GM23338 (cell line): ENCODE measurements around the gene CPNE1. TPM values are rescaled to one million over a fixed set of nuclear protein-coding genes. Genes with fewer than 3 reads are reported as not detected.

ENCODE experiments used
- ATAC-seq: fragments of 200-7000 bp; cut with Tn5 transposase; 3 replicates; pipeline ENCODE4 v1.9.1; 2020
- DNase-seq: peaks from one replicate; pipeline ENCODE4 v3.0.0-alpha.2; 2015; ENCODE audit warnings: low spot score
- H2AFZ ChIP-seq: fragments of 200-600 bp; sonication (generic); 2 replicates; pipeline ENCODE4 v1.8.0; 2016; ENCODE audit warnings: antibody characterized with exemption, mild to moderate bottlenecking, moderate library complexity
- H3F3A ChIP-seq: fragments of 200-600 bp; sonication (generic); replicated peaks from 2 replicates; pipeline ENCODE4 v1.8.0; 2017; ENCODE audit warnings: antibody characterized with exemption, mixed run types, low read depth
- H3K27ac ChIP-seq: fragments of 200-600 bp; sonication (generic); 2 replicates; pipeline ENCODE4 v1.6.1; 2016; ENCODE audit warnings: low read depth
- H3K27me3 ChIP-seq: fragments of 200-600 bp; sonication (generic); 2 replicates; pipeline ENCODE4 v1.8.0; 2016; ENCODE audit warnings: mild to moderate bottlenecking, mixed run types, moderate library complexity; ENCODE audit not compliant: insufficient read depth
- H3K36me3 ChIP-seq: fragments of 200-600 bp; sonication (generic); 2 replicates; pipeline ENCODE4 v1.8.0; 2016; ENCODE audit warnings: mild to moderate bottlenecking; ENCODE audit not compliant: insufficient read depth
- H3K4me1 ChIP-seq: fragments of 200-600 bp; sonication (generic); 2 replicates; pipeline ENCODE4 v1.8.0; 2016; ENCODE audit warnings: mild to moderate bottlenecking, moderate library complexity; ENCODE audit not compliant: insufficient read depth
- H3K4me2 ChIP-seq: fragments of 200-600 bp; sonication (generic); 2 replicates; pipeline ENCODE4 v1.7.1; 2017; ENCODE audit warnings: mixed run types
- H3K4me3 ChIP-seq: fragments of 200-600 bp; sonication (generic); 2 replicates; pipeline ENCODE4 v1.6.1; 2016; ENCODE audit warnings: mixed run types
- H3K79me2 ChIP-seq: fragments of 200-600 bp; sonication (generic); replicated peaks from 2 replicates; pipeline ENCODE4 v1.8.0; 2017; ENCODE audit warnings: mild to moderate bottlenecking; ENCODE audit not compliant: insufficient read depth
- H3K9me2 ChIP-seq: fragments of 200-600 bp; sonication (generic); 2 replicates; pipeline ENCODE4 v1.8.0; 2017; ENCODE audit not compliant: insufficient read depth
- H4K20me1 ChIP-seq: fragments of 200-600 bp; sonication (generic); replicated peaks from 2 replicates; pipeline ENCODE4 v1.8.0; 2017; ENCODE audit warnings: mild to moderate bottlenecking; ENCODE audit not compliant: insufficient read depth
- H3K27ac Mint-ChIP-seq: 2 replicates; pipeline ENCODE4 v1.8.0; 2020; ENCODE audit warnings: inconsistent platforms, mild to moderate bottlenecking, moderate library complexity, mixed read lengths
- H3K27me3 Mint-ChIP-seq: 3 replicates; pipeline ENCODE4 v1.8.0; 2022; ENCODE audit warnings: low read depth, mild to moderate bottlenecking, moderate library complexity, mixed read lengths, inconsistent platforms; ENCODE audit not compliant: insufficient read depth, poor library complexity
- H3K36me3 Mint-ChIP-seq: 3 replicates; pipeline ENCODE4 v1.8.0; 2021; ENCODE audit warnings: low read depth, mild to moderate bottlenecking, inconsistent platforms, moderate library complexity, mixed read lengths
- H3K4me1 Mint-ChIP-seq: 3 replicates; pipeline ENCODE4 v1.8.0; 2020; ENCODE audit warnings: mild to moderate bottlenecking, inconsistent platforms, mixed read lengths
- H3K4me3 Mint-ChIP-seq: 3 replicates; pipeline ENCODE4 v1.8.0; 2021; ENCODE audit warnings: moderate library complexity, mild to moderate bottlenecking, inconsistent platforms, mixed read lengths
- H3K9me3 Mint-ChIP-seq: 3 replicates; pipeline ENCODE4 v1.8.0; 2020; ENCODE audit warnings: moderate library complexity, mild to moderate bottlenecking, inconsistent platforms, mixed read lengths
- CREB1 ChIP-seq: fragments of 250-450 bp; sonication (Bioruptor Pico); IDR thresholded peaks from 2 replicates; pipeline ENCODE4 v1.5.0; 2020; ENCODE audit warnings: low read depth, mild to moderate bottlenecking, moderate library complexity
- CTCF ChIP-seq, 2 experiments: fragments of 200-600 bp in 1 of 2; sonication (generic) in 1 of 2; conservative IDR thresholded peaks; 2 replicates each; pipeline versions ENCODE4 v1.5.1 to v1.6.1; 2016 to 2017; ENCODE audit warnings: antibody characterized with exemption in 2 of 2, low read depth in 2 of 2, mild to moderate bottlenecking in 2 of 2, moderate library complexity in 1 of 2
- EZH2 ChIP-seq: fragments of 200-600 bp; sonication (generic); IDR thresholded peaks from one replicate; pipeline ENCODE4 v1.8.0; 2017; ENCODE audit warnings: antibody characterized with exemption, mild to moderate bottlenecking, low read depth; ENCODE audit not compliant: unreplicated experiment
- EZH2phosphoT487 ChIP-seq: fragments of 200-600 bp; sonication (generic); IDR thresholded peaks from one replicate; pipeline ENCODE4 v1.8.1; 2018; ENCODE audit warnings: antibody characterized with exemption; ENCODE audit not compliant: unreplicated experiment
- JUNB ChIP-seq: IDR thresholded peaks from one replicate; pipeline ENCODE4 v1.6.1; 2016; ENCODE audit warnings: antibody characterized with exemption; ENCODE audit not compliant: unreplicated experiment
- NANOG ChIP-seq: IDR thresholded peaks from 2 replicates; pipeline ENCODE4 v1.6.1; 2016; ENCODE audit warnings: antibody characterized with exemption, borderline replicate concordance
- POLR2AphosphoS5 ChIP-seq: IDR thresholded peaks from 2 replicates; pipeline ENCODE4 v1.6.1; 2016; ENCODE audit warnings: antibody characterized with exemption, low read depth
- REST ChIP-seq: IDR thresholded peaks from one replicate; pipeline ENCODE4 v1.6.1; 2018; ENCODE audit warnings: antibody characterized with exemption; ENCODE audit not compliant: unreplicated experiment
- STAT1 ChIP-seq: IDR thresholded peaks from one replicate; pipeline ENCODE4 v1.6.1; 2016; ENCODE audit warnings: antibody characterized with exemption; ENCODE audit not compliant: unreplicated experiment
- ZNF114 ChIP-seq: fragments of 250-450 bp; sonication (Bioruptor Pico); IDR thresholded peaks from 2 replicates; pipeline ENCODE4 v1.5.0; 2020; ENCODE audit warnings: mild to moderate bottlenecking, moderate library complexity
- ZNF331 ChIP-seq: fragments of 250-450 bp; sonication (Bioruptor Pico); IDR thresholded peaks from 2 replicates; pipeline ENCODE4 v1.5.0; 2020; ENCODE audit warnings: low read depth, mild to moderate bottlenecking, moderate library complexity
- ZNF462 ChIP-seq: fragments of 250-450 bp; sonication (Bioruptor Pico); IDR thresholded peaks from 2 replicates; pipeline ENCODE4 v1.5.0; 2020; ENCODE audit warnings: mild to moderate bottlenecking, moderate library complexity
- polyA plus RNA-seq: library from polyadenylated mRNA; unstranded; fragments of >200 nt; fragmentation: Nextera tagmentation; extraction: Ambion mirVana; gene quantifications from 2 replicates; pipeline ENCODE4 v1.2.1, GENCODE V29; 2016
- total RNA-seq: library from RNA; depleted of rRNA; stranded (reverse); fragments of >200 nt; shearing (Covaris generic); gene quantifications from 2 replicates; pipeline ENCODE4 v1.2.3, GENCODE V29; 2014
- TF ChIP-seq, protein P1 (sequence below): IDR thresholded peaks from 2 replicates; pipeline ENCODE4 v1.6.1; 2016; ENCODE audit warnings: antibody characterized with exemption

Gene CPNE1
- total and polyA plus RNA-seq, 2 experiments from 2014 or later = 189 to 196 TPM

DNA sequence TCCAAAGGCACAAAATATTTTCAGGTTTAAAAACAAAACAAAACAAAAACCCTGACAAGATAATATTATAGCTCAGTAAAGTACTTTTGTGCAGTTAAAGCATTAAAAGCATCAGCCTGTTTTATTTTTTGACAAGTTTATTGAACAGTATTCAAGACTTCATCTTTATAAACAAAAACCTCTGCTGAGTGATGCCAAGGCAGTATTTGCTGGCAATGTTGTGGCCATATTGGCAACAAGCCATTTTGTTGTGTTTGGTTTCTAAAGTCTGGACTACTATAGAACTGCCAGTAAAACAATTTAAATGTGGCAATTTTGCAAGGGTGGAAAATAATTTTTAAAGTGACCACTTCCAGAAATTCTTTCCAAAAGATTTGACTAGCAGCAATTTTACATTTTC lies 15.9 kb downstream of the CPNE1 start:
- no peak for ATAC-seq
- TF ChIP-seq EZH2 (no peak), EZH2phosphoT487 (no peak), POLR2AphosphoS5 (no peak), NANOG (no peak), ZNF114 (CRISPR knock-in tag) (no peak), ZNF462 (CRISPR knock-in tag) (no peak), JUNB (no peak), CTCF (conservative IDR thresholded peaks at IDR 0.05; ENCODE audit: low read depth in 2 of 2) (no peak), REST (no peak), CREB1 (CRISPR knock-in tag) (no peak), ZNF331 (CRISPR knock-in tag) (no peak), STAT1 (no peak)
- TF ChIP-seq, protein P1, sequence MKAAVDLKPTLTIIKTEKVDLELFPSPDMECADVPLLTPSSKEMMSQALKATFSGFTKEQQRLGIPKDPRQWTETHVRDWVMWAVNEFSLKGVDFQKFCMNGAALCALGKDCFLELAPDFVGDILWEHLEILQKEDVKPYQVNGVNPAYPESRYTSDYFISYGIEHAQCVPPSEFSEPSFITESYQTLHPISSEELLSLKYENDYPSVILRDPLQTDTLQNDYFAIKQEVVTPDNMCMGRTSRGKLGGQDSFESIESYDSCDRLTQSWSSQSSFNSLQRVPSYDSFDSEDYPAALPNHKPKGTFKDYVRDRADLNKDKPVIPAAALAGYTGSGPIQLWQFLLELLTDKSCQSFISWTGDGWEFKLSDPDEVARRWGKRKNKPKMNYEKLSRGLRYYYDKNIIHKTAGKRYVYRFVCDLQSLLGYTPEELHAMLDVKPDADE = no peak
- peaks cover 6% of the 10 kb centered on the region; the same call in 2 of the 3 replicates for H3K36me3 Mint-ChIP-seq

More for the DNA sequence above, 15.9 kb downstream of the CPNE1 start:
- Histone ChIP-seq H3K4me1 (peaks cover 5% of the 10 kb centered on the region; the same call in 1 of the 2 replicates), H3K27ac (no peak overlapping the region), H3K9me2 (no peaks in the 10 kb centered on the region), H3K4me3 (no peak overlapping the region), H3K36me3 (peaks cover 4% of the 10 kb centered on the region), H3K27me3 (no peaks in the 10 kb centered on the region), H4K20me1 (peaks cover 88% of the 10 kb centered on the region), H2AFZ (no peak overlapping the region), H3K79me2 (peaks cover 99% of the 10 kb centered on the region), H3F3A (0 out of 2 replicates have a peak, but pooled peaks cover 8% of the 10 kb centered on the region), H3K4me2 (no peak overlapping the region)
- no peak for DNase-seq
- Mint-ChIP-seq H3K4me1 (peaks cover 11% of the 10 kb centered on the region; the same call in 2 of the 3 replicates), H3K4me3 (no peak overlapping the region), H3K27ac (no peak overlapping the region), H3K9me3 (no peaks in the 10 kb centered on the region), H3K27me3 (no peaks in the 10 kb centered on the region)
